Measurements from ENCODE around the gene FOXI1.

GRCh38 chr5:170132269-170132975, 26.7 kb downstream of the FOXI1 start:
- TF ChIP-seq EZH2phosphoT487 (IDR thresholded peaks at IDR 0.05; ENCODE audit: insufficient read depth, low read depth) (no peak), EZH2 (IDR thresholded peaks at IDR 0.05; ENCODE audit: insufficient read depth, poor library complexity, severe bottlenecking) (no peak)
